ENCODE results near the gene SYNDIG1L. TPM values are rescaled to one million over a fixed set of nuclear protein-coding genes. Genes with fewer than 3 reads are reported as not detected.

The SYNDIG1L gene
- total and polyA plus RNA-seq, 4 donors = 0.08 TPM; not detected in 3

DNA sequence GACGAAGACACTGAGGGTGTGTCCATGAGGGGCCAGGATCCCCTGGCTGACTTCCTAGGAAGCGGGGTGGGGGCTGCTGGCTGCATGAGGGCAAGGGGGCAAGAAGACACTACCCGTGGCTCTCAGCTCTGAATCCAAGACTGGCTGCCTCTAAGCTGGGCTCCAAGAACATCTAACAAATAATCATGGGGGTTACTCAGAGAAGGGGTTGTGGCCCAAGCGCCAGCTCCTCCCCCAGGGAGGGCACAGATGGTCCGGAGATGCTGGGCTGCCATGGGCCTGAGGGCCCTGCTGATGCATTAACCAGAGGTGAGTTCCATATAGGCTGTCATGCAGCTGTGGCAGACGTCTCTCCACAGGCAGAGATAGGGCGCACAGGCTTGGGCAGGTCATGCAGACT lies 14.3 kb downstream of the SYNDIG1L start:
- Histone ChIP-seq H3K27me3 (ENCODE audit: control insufficient read depth in 4 of 4, insufficient read depth in 4 of 4, low read length in 3 of 4) (no peaks in the 10 kb centered on the region), H3K36me3 (ENCODE audit: control insufficient read depth in 4 of 4, insufficient read depth in 3 of 4, low read depth in 1 of 4, low read length in 3 of 4) (no peaks in the 10 kb centered on the region), H3K4me1 (ENCODE audit: control insufficient read depth in 4 of 4, insufficient read depth in 4 of 4, low read length in 3 of 4) (no peaks in the 10 kb centered on the region), H3K4me3 (ENCODE audit: low read depth in 1 of 3, low read length in 3 of 3) (no peak overlapping the region), H3K9ac (ENCODE audit: low read depth in 1 of 2, low read length in 2 of 2) (no peak overlapping the region), H3K9me3 (ENCODE audit: control insufficient read depth in 4 of 4, low read length in 3 of 4) (no peaks in the 10 kb centered on the region), H3K27ac (ENCODE audit: low read depth in 1 of 2, low read length in 2 of 2) (no peak overlapping the region)
- no peak for TF ChIP-seq RAD21 (IDR thresholded peaks at IDR 0.05)
- TF ChIP-seq HNF4G (IDR thresholded peaks at IDR 0.05) = no peak
- no peak for TF ChIP-seq EGR1 (IDR thresholded peaks at IDR 0.05; ENCODE audit: low read depth in 2 of 2)
- TF ChIP-seq, protein P1, sequence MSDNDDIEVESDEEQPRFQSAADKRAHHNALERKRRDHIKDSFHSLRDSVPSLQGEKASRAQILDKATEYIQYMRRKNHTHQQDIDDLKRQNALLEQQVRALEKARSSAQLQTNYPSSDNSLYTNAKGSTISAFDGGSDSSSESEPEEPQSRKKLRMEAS (IDR thresholded peaks at IDR 0.05) = no peak
- TF ChIP-seq, protein P2, sequence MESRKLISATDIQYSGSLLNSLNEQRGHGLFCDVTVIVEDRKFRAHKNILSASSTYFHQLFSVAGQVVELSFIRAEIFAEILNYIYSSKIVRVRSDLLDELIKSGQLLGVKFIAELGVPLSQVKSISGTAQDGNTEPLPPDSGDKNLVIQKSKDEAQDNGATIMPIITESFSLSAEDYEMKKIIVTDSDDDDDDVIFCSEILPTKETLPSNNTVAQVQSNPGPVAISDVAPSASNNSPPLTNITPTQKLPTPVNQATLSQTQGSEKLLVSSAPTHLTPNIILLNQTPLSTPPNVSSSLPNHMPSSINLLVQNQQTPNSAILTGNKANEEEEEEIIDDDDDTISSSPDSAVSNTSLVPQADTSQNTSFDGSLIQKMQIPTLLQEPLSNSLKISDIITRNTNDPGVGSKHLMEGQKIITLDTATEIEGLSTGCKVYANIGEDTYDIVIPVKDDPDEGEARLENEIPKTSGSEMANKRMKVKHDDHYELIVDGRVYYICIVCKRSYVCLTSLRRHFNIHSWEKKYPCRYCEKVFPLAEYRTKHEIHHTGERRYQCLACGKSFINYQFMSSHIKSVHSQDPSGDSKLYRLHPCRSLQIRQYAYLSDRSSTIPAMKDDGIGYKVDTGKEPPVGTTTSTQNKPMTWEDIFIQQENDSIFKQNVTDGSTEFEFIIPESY (IDR thresholded peaks at IDR 0.05) = no peak
- no peak for TF ChIP-seq YY1 (IDR thresholded peaks at IDR 0.05)
- no peak for TF ChIP-seq GABPA (IDR thresholded peaks at IDR 0.05 in 1 of 2, conservative IDR thresholded peaks at IDR 0.05 in 1 of 2)
- TF ChIP-seq NR2F2 (IDR thresholded peaks at IDR 0.05) = no peak
- TF ChIP-seq, protein P3, sequence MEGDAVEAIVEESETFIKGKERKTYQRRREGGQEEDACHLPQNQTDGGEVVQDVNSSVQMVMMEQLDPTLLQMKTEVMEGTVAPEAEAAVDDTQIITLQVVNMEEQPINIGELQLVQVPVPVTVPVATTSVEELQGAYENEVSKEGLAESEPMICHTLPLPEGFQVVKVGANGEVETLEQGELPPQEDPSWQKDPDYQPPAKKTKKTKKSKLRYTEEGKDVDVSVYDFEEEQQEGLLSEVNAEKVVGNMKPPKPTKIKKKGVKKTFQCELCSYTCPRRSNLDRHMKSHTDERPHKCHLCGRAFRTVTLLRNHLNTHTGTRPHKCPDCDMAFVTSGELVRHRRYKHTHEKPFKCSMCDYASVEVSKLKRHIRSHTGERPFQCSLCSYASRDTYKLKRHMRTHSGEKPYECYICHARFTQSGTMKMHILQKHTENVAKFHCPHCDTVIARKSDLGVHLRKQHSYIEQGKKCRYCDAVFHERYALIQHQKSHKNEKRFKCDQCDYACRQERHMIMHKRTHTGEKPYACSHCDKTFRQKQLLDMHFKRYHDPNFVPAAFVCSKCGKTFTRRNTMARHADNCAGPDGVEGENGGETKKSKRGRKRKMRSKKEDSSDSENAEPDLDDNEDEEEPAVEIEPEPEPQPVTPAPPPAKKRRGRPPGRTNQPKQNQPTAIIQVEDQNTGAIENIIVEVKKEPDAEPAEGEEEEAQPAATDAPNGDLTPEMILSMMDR (IDR thresholded peaks at IDR 0.05; ENCODE audit: low read depth, low read length, missing input control) = no peak
- TF ChIP-seq TAF1 (conservative IDR thresholded peaks at IDR 0.05) = no peak
- DNase-seq (ENCODE audit: low spot score) = no peak
- WGBS = 80% methylated on average over 7 of the region's 7 CpGs

DNA sequence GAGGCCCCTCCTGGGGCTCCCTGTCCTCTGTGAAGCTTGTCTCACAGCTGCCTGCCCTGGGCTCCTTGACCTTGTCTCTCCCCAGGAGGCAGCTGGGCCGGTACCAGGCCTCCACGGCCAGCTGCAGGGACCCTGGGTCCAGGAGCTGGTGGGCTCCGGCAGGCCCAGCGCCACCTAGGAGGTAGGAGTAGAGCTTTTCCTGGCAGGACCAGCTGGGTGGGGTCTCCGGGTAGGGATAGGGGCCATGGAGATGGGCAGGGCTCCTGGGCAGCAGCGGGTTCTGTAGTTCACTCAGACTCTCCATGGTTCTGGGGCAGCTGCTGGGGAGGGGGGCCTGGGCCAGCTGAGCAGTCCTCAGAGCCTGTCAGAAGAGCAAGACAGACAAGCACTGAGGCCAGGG lies 16.6 kb downstream of the SYNDIG1L start:
- Histone ChIP-seq H3K4me1 (ENCODE audit: control insufficient read depth in 4 of 4, insufficient read depth in 4 of 4, low read length in 3 of 4) (no peaks in the 10 kb centered on the region), H3K4me3 (ENCODE audit: low read depth in 1 of 3, low read length in 3 of 3) (no peak overlapping the region), H3K27ac (ENCODE audit: low read depth in 1 of 2, low read length in 2 of 2) (no peak overlapping the region), H3K9me3 (ENCODE audit: control insufficient read depth in 4 of 4, low read length in 3 of 4) (no peaks in the 10 kb centered on the region), H3K27me3 (ENCODE audit: control insufficient read depth in 4 of 4, insufficient read depth in 4 of 4, low read length in 3 of 4) (no peaks in the 10 kb centered on the region), H3K36me3 (ENCODE audit: control insufficient read depth in 4 of 4, insufficient read depth in 3 of 4, low read depth in 1 of 4, low read length in 3 of 4) (no peaks in the 10 kb centered on the region), H3K9ac (ENCODE audit: low read depth in 1 of 2, low read length in 2 of 2) (no peak overlapping the region)
- no peak for DNase-seq (ENCODE audit: low spot score)
- no peak for TF ChIP-seq HNF4A (conservative IDR thresholded peaks at IDR 0.05)
- TF ChIP-seq, protein P2 (IDR thresholded peaks at IDR 0.05) = no peak
- TF ChIP-seq FOXA2 (IDR thresholded peaks at IDR 0.05) = no peak
- no peak for TF ChIP-seq FOXA1 (IDR thresholded peaks at IDR 0.05)
- TF ChIP-seq YY1 (IDR thresholded peaks at IDR 0.05) = no peak
- TF ChIP-seq, protein P1 (IDR thresholded peaks at IDR 0.05) = no peak
- no peak for TF ChIP-seq SP1 (IDR thresholded peaks at IDR 0.05)
- no peak for TF ChIP-seq HNF4G (IDR thresholded peaks at IDR 0.05)
- no peak for TF ChIP-seq TAF1 (conservative IDR thresholded peaks at IDR 0.05)
- TF ChIP-seq GABPA (IDR thresholded peaks at IDR 0.05 in 1 of 2, conservative IDR thresholded peaks at IDR 0.05 in 1 of 2) = no peak
- no peak for TF ChIP-seq RAD21 (IDR thresholded peaks at IDR 0.05)
- TF ChIP-seq, protein P4, sequence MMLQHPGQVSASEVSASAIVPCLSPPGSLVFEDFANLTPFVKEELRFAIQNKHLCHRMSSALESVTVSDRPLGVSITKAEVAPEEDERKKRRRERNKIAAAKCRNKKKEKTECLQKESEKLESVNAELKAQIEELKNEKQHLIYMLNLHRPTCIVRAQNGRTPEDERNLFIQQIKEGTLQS (IDR thresholded peaks at IDR 0.05) = no peak
- TF ChIP-seq EGR1 (IDR thresholded peaks at IDR 0.05; ENCODE audit: low read depth in 2 of 2) = no peak
- no peak for TF ChIP-seq NR2F2 (IDR thresholded peaks at IDR 0.05)
- WGBS = 83% methylated on average over 6 of the region's 6 CpGs
